Measurements from ENCODE around the gene BBS1. TPM values are rescaled to one million over a fixed set of nuclear protein-coding genes. Genes with fewer than 3 reads are reported as not detected.

Gene BBS1
- total RNA-seq, 1 donor from 2014 or later: 71.8 TPM

- DNase-seq (ENCODE audit: extremely low spot score, unreplicated experiment): no peak
- H3K36me3 Mint-ChIP-seq: peaks cover 4% of the 10 kb centered on the region
- no peak overlapping the region for H3K27ac Mint-ChIP-seq
- H3K4me1 Mint-ChIP-seq (ENCODE audit: unreplicated experiment): peaks cover 4% of the 10 kb centered on the region
- H3K9me3 Mint-ChIP-seq: no peaks in the 10 kb centered on the region
- no peaks in the 10 kb centered on the region for H3K27me3 Mint-ChIP-seq
- no peak overlapping the region for H3K4me3 Mint-ChIP-seq
- TF ChIP-seq CTCF (conservative IDR thresholded peaks at IDR 0.05): no peak
These were observed 25.5 kb upstream of the BBS1 start for GRCh38 chr11:66484806-66485380.

GRCh38 chr11:66488957-66489356, 21.5 kb upstream of the BBS1 start:
- Mint-ChIP-seq H3K36me3 (peaks cover 4% of the 10 kb centered on the region), H3K4me1 (ENCODE audit: unreplicated experiment) (no peaks in the 10 kb centered on the region), H3K27ac (no peak overlapping the region), H3K4me3 (no peak overlapping the region), H3K27me3 (no peaks in the 10 kb centered on the region), H3K9me3 (no peaks in the 10 kb centered on the region)
- TF ChIP-seq CTCF (conservative IDR thresholded peaks at IDR 0.05): no peak
- DNase-seq (ENCODE audit: extremely low spot score, unreplicated experiment): no peak

- DNase-seq (ENCODE audit: extremely low spot score, unreplicated experiment): no peak
- H3K9me3 Mint-ChIP-seq: no peaks in the 10 kb centered on the region
- H3K27ac Mint-ChIP-seq: no peak overlapping the region
- no peaks in the 10 kb centered on the region for H3K4me1 Mint-ChIP-seq (ENCODE audit: unreplicated experiment)
- peaks cover 4% of the 10 kb centered on the region for H3K36me3 Mint-ChIP-seq
- H3K27me3 Mint-ChIP-seq: no peaks in the 10 kb centered on the region
- H3K4me3 Mint-ChIP-seq: no peak overlapping the region
- TF ChIP-seq CTCF (conservative IDR thresholded peaks at IDR 0.05): no peak
These were observed 20.8 kb upstream of the BBS1 start for GRCh38 chr11:66489636-66490035.

- H3K4me1 Mint-ChIP-seq (ENCODE audit: unreplicated experiment): no peaks in the 10 kb centered on the region
- no peak overlapping the region for H3K27ac Mint-ChIP-seq
- H3K9me3 Mint-ChIP-seq: no peaks in the 10 kb centered on the region
- H3K4me3 Mint-ChIP-seq: no peak overlapping the region
- no peak for DNase-seq (ENCODE audit: extremely low spot score, unreplicated experiment)
- H3K36me3 Mint-ChIP-seq: peaks cover 4% of the 10 kb centered on the region
- peak; percentile 67 for TF ChIP-seq CTCF (conservative IDR thresholded peaks at IDR 0.05)
- no peaks in the 10 kb centered on the region for H3K27me3 Mint-ChIP-seq
These were observed 19.0 kb upstream of the BBS1 start for GRCh38 chr11:66491315-66491935.

GRCh38 chr11:66492161-66492865, 18.1 kb upstream of the BBS1 start:
- no peak for DNase-seq (ENCODE audit: extremely low spot score, unreplicated experiment)
- Mint-ChIP-seq H3K27ac (no peak overlapping the region), H3K4me3 (no peak overlapping the region), H3K4me1 (ENCODE audit: unreplicated experiment) (no peaks in the 10 kb centered on the region), H3K36me3 (peaks cover 4% of the 10 kb centered on the region), H3K9me3 (no peaks in the 10 kb centered on the region), H3K27me3 (no peaks in the 10 kb centered on the region)
- no peak for TF ChIP-seq CTCF (conservative IDR thresholded peaks at IDR 0.05)
